Measurements from ENCODE around the gene SVOPL. TPM values are rescaled to one million over a fixed set of nuclear protein-coding genes. Genes with fewer than 3 reads are reported as not detected.

The SVOPL gene
- total RNA-seq, 2 donors from 2014 or later: 3.7 TPM; not detected in 1

DNA sequence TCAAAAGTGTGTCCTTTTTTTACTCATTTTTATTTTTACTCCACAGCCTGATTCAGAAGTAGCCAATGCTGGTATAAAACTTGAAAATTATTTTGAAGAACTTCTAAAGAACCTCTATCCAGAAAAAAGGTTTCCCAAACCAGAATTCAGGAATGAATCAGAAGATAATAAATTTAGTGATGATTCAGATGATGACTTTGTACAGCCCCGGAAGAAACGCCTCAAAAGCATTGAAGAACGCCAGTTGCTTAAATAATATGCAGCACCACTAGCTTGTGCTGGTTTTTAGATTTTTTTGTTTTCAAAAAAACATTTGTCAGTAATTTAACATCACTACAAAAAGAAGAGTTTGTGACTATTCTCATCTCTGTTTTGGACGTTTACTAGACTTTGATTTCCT, 116.5 kb downstream of the SVOPL start:
- Histone ChIP-seq H3K36me3 (peaks cover 17% of the 10 kb centered on the region), H3K4me3 (no peak overlapping the region), H3K27ac (no peak overlapping the region), H3K4me1 (ENCODE audit: control insufficient read depth in 1 of 2, low read depth in 2 of 2) (no peaks in the 10 kb centered on the region), H3K9me3 (no peaks in the 10 kb centered on the region), H3K27me3 (replicated peaks; ENCODE audit: insufficient read depth) (no peaks in the 10 kb centered on the region)
- TF ChIP-seq, protein P1, sequence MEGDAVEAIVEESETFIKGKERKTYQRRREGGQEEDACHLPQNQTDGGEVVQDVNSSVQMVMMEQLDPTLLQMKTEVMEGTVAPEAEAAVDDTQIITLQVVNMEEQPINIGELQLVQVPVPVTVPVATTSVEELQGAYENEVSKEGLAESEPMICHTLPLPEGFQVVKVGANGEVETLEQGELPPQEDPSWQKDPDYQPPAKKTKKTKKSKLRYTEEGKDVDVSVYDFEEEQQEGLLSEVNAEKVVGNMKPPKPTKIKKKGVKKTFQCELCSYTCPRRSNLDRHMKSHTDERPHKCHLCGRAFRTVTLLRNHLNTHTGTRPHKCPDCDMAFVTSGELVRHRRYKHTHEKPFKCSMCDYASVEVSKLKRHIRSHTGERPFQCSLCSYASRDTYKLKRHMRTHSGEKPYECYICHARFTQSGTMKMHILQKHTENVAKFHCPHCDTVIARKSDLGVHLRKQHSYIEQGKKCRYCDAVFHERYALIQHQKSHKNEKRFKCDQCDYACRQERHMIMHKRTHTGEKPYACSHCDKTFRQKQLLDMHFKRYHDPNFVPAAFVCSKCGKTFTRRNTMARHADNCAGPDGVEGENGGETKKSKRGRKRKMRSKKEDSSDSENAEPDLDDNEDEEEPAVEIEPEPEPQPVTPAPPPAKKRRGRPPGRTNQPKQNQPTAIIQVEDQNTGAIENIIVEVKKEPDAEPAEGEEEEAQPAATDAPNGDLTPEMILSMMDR (IDR thresholded peaks at IDR 0.05): no peak
- DNase-seq (ENCODE audit: low spot score) (no peak), ATAC-seq (ENCODE audit: insufficient number of reproducible peaks, low FRiP score, low read depth) (no peak)

DNA sequence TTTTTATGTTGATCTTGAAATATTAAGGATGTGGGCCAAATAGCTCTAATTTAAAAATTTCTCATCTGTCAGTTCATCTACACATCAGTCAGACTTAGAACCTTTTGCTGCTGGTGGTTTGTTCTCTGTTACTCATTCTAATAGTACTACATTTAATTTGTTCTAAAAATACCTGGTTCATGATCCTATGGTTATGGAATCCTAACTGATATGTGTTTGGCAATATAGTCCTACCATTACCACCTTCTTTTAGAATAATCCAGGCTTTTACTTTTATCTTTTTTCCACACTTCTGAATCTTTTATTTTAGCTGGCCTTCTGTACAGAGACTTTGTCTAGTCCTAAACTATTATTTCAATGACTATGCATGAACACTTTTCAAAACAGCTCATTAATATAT, 116.9 kb downstream of the SVOPL start:
- Histone ChIP-seq H3K36me3 (peaks cover 21% of the 10 kb centered on the region), H3K4me3 (no peak overlapping the region), H3K4me1 (ENCODE audit: control insufficient read depth in 1 of 2, low read depth in 2 of 2) (no peaks in the 10 kb centered on the region), H3K9me3 (no peaks in the 10 kb centered on the region), H3K27me3 (replicated peaks; ENCODE audit: insufficient read depth) (no peaks in the 10 kb centered on the region), H3K27ac (no peak overlapping the region)
- no peak for ATAC-seq (ENCODE audit: insufficient number of reproducible peaks, low FRiP score, low read depth)
- DNase-seq (ENCODE audit: low spot score): no peak
- TF ChIP-seq, protein P1 (IDR thresholded peaks at IDR 0.05): no peak

DNA sequence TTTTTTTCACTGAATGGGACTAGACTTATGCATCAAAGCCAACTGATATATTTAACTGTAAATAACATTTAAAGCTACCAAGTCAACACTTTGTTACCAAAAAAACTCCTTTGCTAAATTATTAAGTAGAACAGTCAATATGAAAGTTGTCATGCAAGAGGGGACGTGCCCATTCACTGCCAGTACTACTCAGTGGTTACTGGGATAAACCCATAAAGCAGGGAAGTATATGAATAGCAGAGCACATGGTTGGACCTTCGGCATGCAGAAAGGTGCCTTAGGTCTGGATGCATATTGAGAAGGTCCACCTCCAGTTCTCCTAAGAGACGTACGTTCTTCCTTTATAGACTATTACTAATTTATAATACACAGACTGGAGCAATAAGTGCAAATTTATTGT, 120.1 kb downstream of the SVOPL start:
- H3K36me3 ChIP-seq: peaks cover 21% of the 10 kb centered on the region
- TF ChIP-seq, protein P1 (IDR thresholded peaks at IDR 0.05): no peak
- no peak for ATAC-seq (ENCODE audit: insufficient number of reproducible peaks, low FRiP score, low read depth)

DNA sequence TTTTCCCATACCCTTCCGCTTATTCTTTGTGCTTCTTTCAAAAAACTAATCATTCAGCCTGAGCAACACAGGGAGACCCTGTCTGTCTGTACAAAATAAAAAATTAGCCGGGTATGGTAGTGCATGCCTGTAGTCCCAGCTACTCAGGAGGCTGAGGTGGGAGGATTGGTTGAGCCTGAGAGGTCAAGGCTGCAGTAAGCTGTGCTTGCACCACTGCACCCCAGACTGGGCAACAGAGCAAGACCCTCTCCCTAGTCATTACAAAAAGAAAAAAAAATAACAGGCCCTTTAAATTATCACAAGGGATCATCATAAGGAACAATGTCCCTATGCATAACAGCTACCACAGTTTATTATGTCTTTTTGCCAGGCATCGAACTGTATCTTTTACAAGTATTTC, 121.5 kb downstream of the SVOPL start:
- DNase-seq (ENCODE audit: low spot score) (no peak), ATAC-seq (ENCODE audit: insufficient number of reproducible peaks, low FRiP score, low read depth) (no peak)
- H3K27me3 ChIP-seq (replicated peaks; ENCODE audit: insufficient read depth): no peaks in the 10 kb centered on the region
- no peak overlapping the region for H3K27ac ChIP-seq
- H3K36me3 ChIP-seq: peaks cover 24% of the 10 kb centered on the region
- TF ChIP-seq, protein P1 (IDR thresholded peaks at IDR 0.05): no peak
- H3K4me3 ChIP-seq: no peak overlapping the region
- no peaks in the 10 kb centered on the region for H3K4me1 ChIP-seq (ENCODE audit: control insufficient read depth in 1 of 2, low read depth in 2 of 2)
- H3K9me3 ChIP-seq: no peaks in the 10 kb centered on the region

More for the DNA sequence above, 120.1 kb downstream of the SVOPL start:
- Histone ChIP-seq H3K4me3 (no peak overlapping the region), H3K9me3 (no peaks in the 10 kb centered on the region), H3K27me3 (replicated peaks; ENCODE audit: insufficient read depth) (no peaks in the 10 kb centered on the region), H3K4me1 (ENCODE audit: control insufficient read depth in 1 of 2, low read depth in 2 of 2) (no peaks in the 10 kb centered on the region), H3K27ac (no peak overlapping the region)
- DNase-seq (ENCODE audit: low spot score): no peak

DNA sequence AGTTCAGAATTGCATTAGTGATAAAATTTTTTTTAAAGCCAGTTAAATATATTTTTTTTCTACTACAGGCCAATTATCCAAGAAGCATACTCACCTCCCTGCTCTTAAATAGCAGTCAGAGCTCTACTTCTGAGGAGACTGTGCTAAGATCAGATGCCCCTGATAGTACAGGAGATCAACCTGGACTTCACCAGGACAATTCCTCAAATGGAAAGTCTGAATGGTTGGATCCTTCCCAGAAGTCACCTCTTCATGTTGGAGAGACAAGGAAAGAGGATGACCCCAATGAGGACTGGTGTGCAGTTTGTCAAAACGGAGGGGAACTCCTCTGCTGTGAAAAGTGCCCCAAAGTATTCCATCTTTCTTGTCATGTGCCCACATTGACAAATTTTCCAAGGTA, 122.0 kb downstream of the SVOPL start:
- ATAC-seq (ENCODE audit: insufficient number of reproducible peaks, low FRiP score, low read depth): no peak

More for the DNA sequence above, 122.0 kb downstream of the SVOPL start:
- H3K27me3 ChIP-seq (replicated peaks; ENCODE audit: insufficient read depth): no peaks in the 10 kb centered on the region
- H3K9me3 ChIP-seq: no peaks in the 10 kb centered on the region
- peaks cover 24% of the 10 kb centered on the region for H3K36me3 ChIP-seq
- no peak for DNase-seq (ENCODE audit: low spot score)
- H3K4me3 ChIP-seq: no peak overlapping the region
- no peak overlapping the region for H3K27ac ChIP-seq
- TF ChIP-seq, protein P1 (IDR thresholded peaks at IDR 0.05): no peak
- H3K4me1 ChIP-seq (ENCODE audit: control insufficient read depth in 1 of 2, low read depth in 2 of 2): no peaks in the 10 kb centered on the region

Measured in thoracic aorta (tissue), 2 donors.